ENCODE data around the gene SSBP2.

DNA sequence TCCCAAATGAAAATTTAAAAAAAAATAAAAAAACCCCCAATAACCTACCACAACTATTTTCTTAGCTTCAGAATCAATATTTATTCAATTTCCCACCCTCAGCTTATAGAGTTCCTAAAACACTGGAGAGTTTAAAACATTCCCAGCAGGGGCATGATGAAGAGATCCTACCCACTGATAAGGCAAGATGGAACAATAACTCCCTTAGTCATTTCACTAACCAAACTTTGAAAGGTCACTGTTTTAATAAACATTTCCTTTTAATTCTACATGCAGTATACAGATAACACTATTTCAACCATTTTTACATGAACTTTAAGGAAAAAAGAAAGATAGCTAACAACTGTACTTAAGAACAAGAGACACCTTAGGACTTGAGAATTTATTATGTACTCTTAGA, 322.0 kb downstream of the SSBP2 start:
- TF ChIP-seq, protein P1, sequence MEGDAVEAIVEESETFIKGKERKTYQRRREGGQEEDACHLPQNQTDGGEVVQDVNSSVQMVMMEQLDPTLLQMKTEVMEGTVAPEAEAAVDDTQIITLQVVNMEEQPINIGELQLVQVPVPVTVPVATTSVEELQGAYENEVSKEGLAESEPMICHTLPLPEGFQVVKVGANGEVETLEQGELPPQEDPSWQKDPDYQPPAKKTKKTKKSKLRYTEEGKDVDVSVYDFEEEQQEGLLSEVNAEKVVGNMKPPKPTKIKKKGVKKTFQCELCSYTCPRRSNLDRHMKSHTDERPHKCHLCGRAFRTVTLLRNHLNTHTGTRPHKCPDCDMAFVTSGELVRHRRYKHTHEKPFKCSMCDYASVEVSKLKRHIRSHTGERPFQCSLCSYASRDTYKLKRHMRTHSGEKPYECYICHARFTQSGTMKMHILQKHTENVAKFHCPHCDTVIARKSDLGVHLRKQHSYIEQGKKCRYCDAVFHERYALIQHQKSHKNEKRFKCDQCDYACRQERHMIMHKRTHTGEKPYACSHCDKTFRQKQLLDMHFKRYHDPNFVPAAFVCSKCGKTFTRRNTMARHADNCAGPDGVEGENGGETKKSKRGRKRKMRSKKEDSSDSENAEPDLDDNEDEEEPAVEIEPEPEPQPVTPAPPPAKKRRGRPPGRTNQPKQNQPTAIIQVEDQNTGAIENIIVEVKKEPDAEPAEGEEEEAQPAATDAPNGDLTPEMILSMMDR (IDR thresholded peaks at IDR 0.05), result no peak
- no peak for TF ChIP-seq POLR2A (IDR thresholded peaks at IDR 0.05)
